HG03025 (cell line): ENCODE results near the gene HOXD8.

Source experiments
- ATAC-seq: cut with Tn5 transposase; IDR thresholded peaks from one replicate; pipeline ENCODE4 v1.9.1; 2021; ENCODE audit warnings: mild to moderate bottlenecking, moderate library complexity; ENCODE audit not compliant: unreplicated experiment, low FRiP score

The HOXD8 gene

GRCh38 chr2:176089843-176090395, 39.6 kb upstream of the HOXD8 start:
- no peak for ATAC-seq

DNA sequence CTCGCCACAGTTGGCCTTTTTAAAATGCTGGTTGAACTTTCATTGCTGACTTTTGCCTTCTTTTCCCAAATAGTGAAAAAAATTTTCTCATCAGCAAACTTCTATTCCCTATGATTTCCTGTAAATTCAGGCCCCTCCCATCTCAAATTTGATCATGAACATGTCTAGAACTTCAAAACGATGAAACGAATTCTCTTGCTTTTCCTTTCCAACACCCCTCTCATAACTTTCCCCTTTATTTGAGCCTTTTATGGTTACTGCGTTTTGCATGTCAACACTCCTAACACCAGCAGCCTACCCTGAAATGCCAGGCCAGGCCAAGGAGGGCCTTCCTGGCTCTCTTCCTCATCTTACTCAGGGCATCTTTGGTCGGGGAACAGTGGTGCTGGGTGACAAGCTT, 38.6 kb upstream of the HOXD8 start:
- no peak for ATAC-seq

DNA sequence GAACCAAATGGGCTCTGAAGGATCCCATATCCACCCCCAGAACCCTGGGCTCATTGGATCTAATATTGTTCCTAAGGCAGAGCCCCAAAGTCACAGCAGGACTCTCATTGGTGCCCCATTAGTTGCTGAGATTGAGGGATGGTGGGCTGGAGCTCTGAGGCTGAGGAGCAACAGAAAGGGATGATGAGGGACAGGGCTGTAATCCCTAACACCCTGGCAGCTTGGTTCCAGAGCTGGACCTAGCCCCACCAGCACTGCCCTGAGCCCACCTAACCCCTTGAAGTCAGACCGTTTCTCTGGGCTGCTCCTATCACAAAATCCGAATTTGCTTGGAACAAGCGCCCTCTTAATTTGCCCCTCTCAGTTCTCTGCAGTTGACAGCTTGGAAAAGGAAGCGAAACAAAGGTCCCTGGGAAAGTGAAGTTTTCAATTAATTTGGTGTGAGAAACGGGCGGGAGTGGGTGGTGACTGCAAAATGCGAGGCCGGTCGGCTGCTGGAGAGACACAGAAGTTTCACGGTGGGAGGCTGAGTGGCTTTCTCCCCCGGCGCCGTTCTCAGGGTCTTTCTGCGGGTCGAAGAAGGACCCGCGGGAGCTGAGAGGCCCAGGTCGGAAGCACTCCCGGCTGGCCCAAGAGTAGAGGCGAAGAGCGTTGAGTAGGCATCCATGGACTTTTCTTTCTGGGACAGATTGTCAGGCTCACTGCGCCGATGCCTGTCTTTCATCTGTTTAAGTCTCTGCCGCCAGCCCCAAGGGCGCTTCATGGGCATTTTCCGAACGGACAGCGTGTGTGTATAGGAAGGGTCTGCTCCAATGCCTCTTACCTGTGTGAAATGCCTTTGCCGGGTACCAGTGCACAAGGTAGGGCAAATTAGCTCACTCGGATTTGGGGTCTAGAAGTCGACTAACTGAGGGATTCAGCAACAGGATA, 37.9 kb upstream of the HOXD8 start:
- ATAC-seq: no peak

- ATAC-seq: no peak
Observed at GRCh38 chr2:176092270-176093144, 37.0 kb upstream of the HOXD8 start, which contains the start of gene HOXD13. TSS of gene HOXD13 (plus strand) at chr2:176092721. CDS start at chr2:176092891, 170 bp downstream.

GRCh38 chr2:176093145-176093897, 36.2 kb upstream of the HOXD8 start:
- no peak for ATAC-seq

DNA sequence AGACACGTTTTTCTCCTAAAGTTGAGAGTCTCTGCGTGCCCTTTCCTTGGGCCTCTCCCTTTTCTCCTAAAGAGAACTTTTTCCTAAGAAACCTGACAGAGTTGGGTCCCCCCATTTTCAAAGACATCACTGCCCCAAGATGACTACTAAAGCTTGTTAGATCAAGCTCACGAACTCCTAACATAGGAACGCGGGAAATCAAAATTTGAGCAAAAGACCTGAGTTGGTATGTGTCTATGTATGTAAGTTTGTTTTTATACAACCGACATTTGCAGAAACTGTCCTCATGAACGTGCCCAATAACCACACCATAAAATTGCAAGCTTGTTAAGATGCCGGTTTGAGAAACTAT, 35.6 kb upstream of the HOXD8 start:
- no peak for ATAC-seq

- ATAC-seq: no peak
Observed at GRCh38 chr2:176094349-176094748, 35.2 kb upstream of the HOXD8 start.

GRCh38 chr2:176095421-176095820, 34.1 kb upstream of the HOXD8 start:
- ATAC-seq: no peak

- no peak for ATAC-seq
Observed at GRCh38 chr2:176096243-176096985, 33.1 kb upstream of the HOXD8 start.

- no peak for ATAC-seq
Observed at GRCh38 chr2:176096986-176097819, 32.3 kb upstream of the HOXD8 start.

- no peak for ATAC-seq
Observed at GRCh38 chr2:176097820-176098365, 31.6 kb upstream of the HOXD8 start.

DNA sequence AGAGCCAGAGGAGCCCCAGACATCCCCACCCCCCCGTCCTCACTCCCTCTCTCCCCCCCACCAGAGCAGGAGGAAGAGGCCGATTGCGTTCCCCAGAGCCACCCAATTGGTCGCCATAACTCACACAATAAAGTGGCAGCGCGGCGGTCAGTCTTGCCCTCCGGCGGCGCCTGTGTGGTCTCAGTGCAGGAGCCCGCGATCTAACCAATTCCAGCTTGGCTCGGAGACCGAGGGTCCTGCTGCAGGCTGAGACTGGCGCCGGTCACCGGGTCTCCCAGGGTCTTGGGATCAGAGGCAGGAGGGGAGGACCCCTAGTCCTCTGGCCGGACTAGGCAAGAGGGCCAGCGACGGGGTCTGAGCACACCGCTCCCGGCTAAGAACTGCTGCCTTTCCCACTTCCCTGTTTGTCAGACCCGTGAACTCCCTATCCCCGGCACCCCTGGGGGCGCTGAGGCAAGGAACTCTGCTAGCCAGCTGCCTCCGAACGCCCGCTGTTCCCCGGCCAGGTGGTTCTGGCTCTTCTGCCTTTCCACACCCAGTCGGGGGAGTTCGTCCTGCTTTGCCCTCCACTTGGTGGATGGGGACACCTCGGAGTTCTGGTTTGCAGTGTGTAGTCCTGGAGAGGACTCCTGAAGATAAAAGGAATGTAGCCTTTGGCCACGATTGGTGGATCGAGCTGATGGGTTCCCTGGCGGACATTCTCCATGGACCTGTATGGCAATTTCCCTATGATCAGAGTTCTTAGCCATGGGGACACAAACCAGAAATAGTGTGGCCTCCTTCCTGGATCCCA, 30.9 kb upstream of the HOXD8 start:
- ATAC-seq: no peak

- ATAC-seq: no peak
Observed at GRCh38 chr2:176099159-176099727, 30.3 kb upstream of the HOXD8 start.

GRCh38 chr2:176099728-176100546, 29.6 kb upstream of the HOXD8 start, which contains the start of gene HOXD12:
TSS of gene HOXD12 (plus strand) at chr2:176099795. CDS start at chr2:176099802, 7 bp downstream.
- no peak for ATAC-seq

DNA sequence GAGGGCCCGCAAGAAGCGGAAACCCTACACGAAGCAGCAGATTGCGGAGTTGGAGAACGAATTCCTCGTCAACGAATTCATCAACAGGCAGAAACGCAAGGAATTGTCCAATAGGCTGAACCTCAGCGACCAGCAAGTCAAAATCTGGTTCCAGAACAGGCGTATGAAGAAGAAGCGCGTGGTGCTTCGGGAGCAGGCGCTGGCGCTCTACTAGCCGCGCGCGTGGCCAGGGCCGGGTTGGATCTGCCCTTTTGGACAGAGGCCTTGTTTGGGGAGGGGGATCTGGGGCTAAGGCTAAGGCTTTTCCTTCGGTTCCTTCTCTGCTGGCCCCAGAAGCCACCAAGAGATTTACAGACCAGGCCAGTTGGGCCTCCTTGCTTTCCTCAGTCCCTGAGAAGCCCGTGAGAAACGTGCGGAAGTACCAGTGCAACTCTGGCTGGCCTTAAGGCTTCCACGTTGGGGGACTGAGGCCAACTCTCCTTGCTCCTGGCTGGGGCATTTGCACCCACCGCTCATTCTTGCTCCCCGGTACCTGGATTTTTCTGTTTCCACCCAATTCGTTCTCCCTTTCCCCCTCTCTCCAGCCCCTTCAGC, 28.9 kb upstream of the HOXD8 start:
- ATAC-seq: no peak

DNA sequence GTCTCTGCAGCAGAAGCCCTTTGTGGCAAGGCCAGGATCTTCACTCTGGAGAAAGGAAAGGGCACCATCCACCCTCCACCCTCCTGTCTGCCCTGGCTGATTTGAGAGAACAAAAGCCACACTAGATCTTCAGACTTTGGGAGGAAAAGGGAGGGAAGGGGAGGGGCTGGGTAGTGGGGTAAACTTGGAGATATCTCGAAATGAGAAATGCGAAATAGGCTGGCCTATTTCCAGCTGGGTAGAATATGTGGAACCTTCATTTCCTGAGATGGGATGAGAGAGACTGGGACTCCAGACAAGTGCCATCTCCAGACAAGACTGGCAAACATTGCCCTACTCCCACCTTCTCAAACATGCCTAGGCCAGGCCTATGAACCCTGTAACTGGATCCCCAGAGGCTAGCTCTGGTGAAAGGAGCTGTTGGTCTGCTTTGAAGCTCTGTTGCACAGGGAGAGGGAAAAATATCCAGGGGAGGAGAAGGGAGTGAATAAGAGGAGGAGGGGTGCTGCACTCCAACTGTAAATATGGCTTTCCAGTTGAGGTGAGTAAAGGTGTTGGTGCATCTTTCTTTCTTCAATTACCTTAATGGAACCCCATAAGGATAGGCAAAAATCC, 28.2 kb upstream of the HOXD8 start:
- no peak for ATAC-seq
